HEK293 (cell line): ENCODE measurements around the gene HPSE2.

Experiments used
- CTCF ChIA-PET: fragments of 350-600 bp; formaldehyde crosslinking; extraction: SDS; loops from one replicate; lab custom pipeline; 2021; ENCODE audit warnings: antibody characterized with exemption; lab: Yijun Ruan, JAX
- POLR2A ChIA-PET: fragments of 300-600 bp; formaldehyde crosslinking; extraction: SDS; loops from one replicate; lab custom pipeline; 2020; ENCODE audit warnings: antibody characterized with exemption, inconsistent platforms; lab: Yijun Ruan, JAX
- H3K27ac ChIP-seq: fragments of 200-500 bp; sonication (Bioruptor generic); 2 replicates; pipeline ENCODE4 v1.5.1; 2014; ENCODE audit warnings: low read depth, low read length, control low read depth, inconsistent platforms; ENCODE audit errors: extremely low read depth
- H3K36me3 ChIP-seq, 2 experiments: fragments of 200-500 bp in 1 of 2; sonication (Bioruptor generic) in 1 of 2; 1 replicate in 1 of 2; 2 replicates in 1 of 2; pipeline ENCODE4 v1.5.1; 2014 to 2017; ENCODE audit warnings: inconsistent platforms in 2 of 2, low read length in 2 of 2; ENCODE audit not compliant: control insufficient read depth in 2 of 2, insufficient read depth in 1 of 2
- H3K4me1 ChIP-seq: fragments of 200-500 bp; sonication (Bioruptor generic); 2 replicates; pipeline ENCODE4 v1.5.1; 2014; ENCODE audit warnings: mild to moderate bottlenecking, low read length, inconsistent platforms; ENCODE audit not compliant: control insufficient read depth, insufficient read depth
- H3K4me3 ChIP-seq: 2 replicates; pipeline ENCODE4 v1.5.1; 2011; ENCODE audit warnings: low read depth, mild to moderate bottlenecking, control low read depth, low read length, moderate library complexity
- H3K9me3 ChIP-seq: fragments of 200-500 bp; sonication (Bioruptor generic); 2 replicates; pipeline ENCODE4 v1.5.1; 2014; ENCODE audit warnings: low read depth, low read length, inconsistent platforms; ENCODE audit not compliant: control insufficient read depth, insufficient read depth
- EGR2 ChIP-seq: fragments of 450-650 bp; formaldehyde crosslinking; IDR thresholded peaks from 2 replicates; pipeline ENCODE4 v1.5.1; 2016; ENCODE audit warnings: low read depth, missing biosample characterization, missing genetic modification characterization
- FEZF1 ChIP-seq: fragments of 450-650 bp; formaldehyde crosslinking; IDR thresholded peaks from 2 replicates; pipeline ENCODE4 v1.5.1; 2016; ENCODE audit warnings: missing biosample characterization, missing genetic modification characterization
- GLI2 ChIP-seq: fragments of 450-650 bp; formaldehyde crosslinking; IDR thresholded peaks from 2 replicates; pipeline ENCODE4; 2017; ENCODE audit warnings: missing biosample characterization, missing genetic modification characterization, low read depth, borderline replicate concordance
- KLF1 ChIP-seq: fragments of 450-650 bp; formaldehyde crosslinking; IDR thresholded peaks from 2 replicates; pipeline ENCODE4 v1.5.1; 2016; ENCODE audit warnings: missing biosample characterization, missing genetic modification characterization
- SETDB1 ChIP-seq: IDR thresholded peaks from one replicate; pipeline ENCODE4 v1.6.1; 2017; ENCODE audit warnings: mild to moderate bottlenecking, low read length, moderate library complexity, mixed read lengths; ENCODE audit not compliant: insufficient read length
- TCF7L2 ChIP-seq: IDR thresholded peaks from 2 replicates; pipeline ENCODE4 v1.6.1; 2011; ENCODE audit warnings: low read depth, mild to moderate bottlenecking, inconsistent platforms, low read length, moderate library complexity, borderline replicate concordance
- ZFP3 ChIP-seq: fragments of 450-650 bp; formaldehyde crosslinking; IDR thresholded peaks from 2 replicates; pipeline ENCODE4 v1.5.1; 2016; ENCODE audit warnings: low read depth, missing biosample characterization, missing genetic modification characterization
- ZNF146 ChIP-seq: fragments of 450-650 bp; formaldehyde crosslinking; IDR thresholded peaks from 2 replicates; pipeline ENCODE4 v1.5.1; 2016; ENCODE audit warnings: missing biosample characterization, missing genetic modification characterization
- ZNF157 ChIP-seq: fragments of 450-650 bp; formaldehyde crosslinking; IDR thresholded peaks from 2 replicates; pipeline ENCODE4 v1.5.1; 2016; ENCODE audit warnings: missing biosample characterization, missing genetic modification characterization
- ZNF19 ChIP-seq: fragments of 450-650 bp; formaldehyde crosslinking; IDR thresholded peaks from 2 replicates; pipeline ENCODE4; 2016; ENCODE audit warnings: missing biosample characterization, missing genetic modification characterization, low read depth
- ZNF2 ChIP-seq: fragments of 450-650 bp; formaldehyde crosslinking; IDR thresholded peaks from 2 replicates; pipeline ENCODE4 v1.5.1; 2016; ENCODE audit warnings: missing biosample characterization, missing genetic modification characterization
- ZNF239 ChIP-seq: fragments of 450-650 bp; formaldehyde crosslinking; IDR thresholded peaks from 2 replicates; pipeline ENCODE4 v1.5.1; 2016; ENCODE audit warnings: missing biosample characterization, missing genetic modification characterization
- ZNF391 ChIP-seq: fragments of 450-650 bp; formaldehyde crosslinking; IDR thresholded peaks from 2 replicates; pipeline ENCODE4 v1.5.1; 2016; ENCODE audit warnings: low read depth, missing biosample characterization, missing genetic modification characterization, borderline replicate concordance
- ZNF404 ChIP-seq: fragments of 450-650 bp; formaldehyde crosslinking; IDR thresholded peaks from 2 replicates; pipeline ENCODE4 v1.5.1; 2017; ENCODE audit warnings: missing biosample characterization, missing genetic modification characterization
- ZNF549 ChIP-seq: fragments of 450-650 bp; IDR thresholded peaks from 2 replicates; pipeline ENCODE4 v1.5.1; 2018; ENCODE audit warnings: missing biosample characterization, missing genetic modification characterization, mild to moderate bottlenecking, inconsistent platforms, moderate library complexity
- ZNF571 ChIP-seq: fragments of 450-650 bp; formaldehyde crosslinking; IDR thresholded peaks from 2 replicates; pipeline ENCODE4 v1.5.0; 2017; ENCODE audit warnings: missing biosample characterization, missing genetic modification characterization
- ZNF596 ChIP-seq: fragments of 450-650 bp; IDR thresholded peaks from 2 replicates; pipeline ENCODE4 v1.5.0; 2018; ENCODE audit warnings: missing biosample characterization, mild to moderate bottlenecking, missing genetic modification characterization, moderate library complexity
- ZNF654 ChIP-seq: fragments of 450-650 bp; formaldehyde crosslinking; IDR thresholded peaks from 2 replicates; pipeline ENCODE4 v1.5.1; 2016; ENCODE audit warnings: low read depth, missing biosample characterization, missing genetic modification characterization
- ZNF660 ChIP-seq: fragments of 450-650 bp; IDR thresholded peaks from 2 replicates; pipeline ENCODE4 v1.5.1; 2018; ENCODE audit warnings: missing biosample characterization, mild to moderate bottlenecking, missing genetic modification characterization
- ZNF747 ChIP-seq: fragments of 450-650 bp; formaldehyde crosslinking; IDR thresholded peaks from 2 replicates; pipeline ENCODE4 v1.5.1; 2016; ENCODE audit warnings: missing biosample characterization, missing genetic modification characterization
- ZNF776 ChIP-seq: fragments of 450-650 bp; formaldehyde crosslinking; IDR thresholded peaks from 2 replicates; pipeline ENCODE4 v1.5.0; 2017; ENCODE audit warnings: missing biosample characterization, missing genetic modification characterization, borderline replicate concordance
- TF ChIP-seq, protein P1 (sequence below): fragments of 450-650 bp; formaldehyde crosslinking; IDR thresholded peaks from 2 replicates; pipeline ENCODE4 v1.5.1; 2016; ENCODE audit warnings: missing biosample characterization, missing genetic modification characterization
- TF ChIP-seq, protein P2 (sequence below): fragments of 450-650 bp; formaldehyde crosslinking; IDR thresholded peaks from 2 replicates; pipeline ENCODE4 v1.5.1; 2017; ENCODE audit warnings: missing biosample characterization, missing genetic modification characterization

The HPSE2 gene

DNA sequence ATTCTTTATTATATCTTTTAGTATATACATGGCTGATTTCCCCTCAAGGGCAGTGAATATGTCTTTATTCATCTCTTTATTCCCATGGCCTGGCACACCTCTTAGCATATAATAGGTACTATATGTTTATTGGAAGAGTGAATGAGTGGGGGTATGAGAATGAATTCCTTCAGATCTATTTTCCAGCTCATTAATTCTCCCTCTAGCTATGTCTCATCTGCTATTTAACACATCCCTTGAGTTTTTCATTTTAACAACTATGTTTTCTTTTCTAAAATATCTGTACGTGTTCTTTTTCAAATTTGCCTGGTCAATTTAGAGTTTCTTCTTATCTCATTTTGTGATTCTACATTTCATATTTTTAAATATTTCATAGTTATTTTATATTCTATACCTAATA, 803.3 kb downstream of the HPSE2 start:
- ChIA-PET CTCF (interaction anchor here (0.7 to 1.3 kb wide), 2 partner anchors 14 to 36 kb away, joined by 3 to 4 read pairs; partner anchors contain the start of gene HPS1), POLR2A (no interaction called here)
- no peaks in the 10 kb centered on the region for H3K4me1 ChIP-seq
- no peak overlapping the region for H3K27ac ChIP-seq
- H3K9me3 ChIP-seq: no peaks in the 10 kb centered on the region
- TF ChIP-seq, protein P1, sequence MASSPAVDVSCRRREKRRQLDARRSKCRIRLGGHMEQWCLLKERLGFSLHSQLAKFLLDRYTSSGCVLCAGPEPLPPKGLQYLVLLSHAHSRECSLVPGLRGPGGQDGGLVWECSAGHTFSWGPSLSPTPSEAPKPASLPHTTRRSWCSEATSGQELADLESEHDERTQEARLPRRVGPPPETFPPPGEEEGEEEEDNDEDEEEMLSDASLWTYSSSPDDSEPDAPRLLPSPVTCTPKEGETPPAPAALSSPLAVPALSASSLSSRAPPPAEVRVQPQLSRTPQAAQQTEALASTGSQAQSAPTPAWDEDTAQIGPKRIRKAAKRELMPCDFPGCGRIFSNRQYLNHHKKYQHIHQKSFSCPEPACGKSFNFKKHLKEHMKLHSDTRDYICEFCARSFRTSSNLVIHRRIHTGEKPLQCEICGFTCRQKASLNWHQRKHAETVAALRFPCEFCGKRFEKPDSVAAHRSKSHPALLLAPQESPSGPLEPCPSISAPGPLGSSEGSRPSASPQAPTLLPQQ (tag by site-specific recombination): no peak
- TF ChIP-seq ZNF747 (tag by site-specific recombination): no peak
- TF ChIP-seq TCF7L2: no peak
- peak; percentile 93 for TF ChIP-seq ZNF660 (tag by site-specific recombination)
- TF ChIP-seq ZNF146 (tag by site-specific recombination): no peak
- H3K4me3 ChIP-seq: no peak overlapping the region
- peaks cover 8 to 69% of the 10 kb centered on the region in 2 experiments for H3K36me3 ChIP-seq

DNA sequence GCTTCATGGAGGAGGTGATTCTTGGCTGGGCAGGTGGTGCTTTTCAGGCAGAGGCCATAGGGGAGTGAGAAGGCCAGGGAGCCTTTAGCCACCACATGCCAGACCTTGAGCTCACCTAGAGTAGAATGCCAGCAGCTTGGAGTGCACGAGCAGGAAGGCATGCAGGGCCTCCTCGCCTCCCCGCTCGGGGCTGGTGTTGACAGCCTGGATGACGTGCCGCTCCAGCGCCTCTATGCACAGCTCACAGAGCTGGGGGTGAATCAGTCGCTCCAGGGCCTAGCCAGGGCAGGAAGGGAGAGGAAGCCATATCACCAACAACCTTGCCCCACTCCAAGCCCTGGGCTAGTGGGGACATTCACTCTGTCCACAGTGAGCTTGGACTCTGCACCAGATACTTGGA, 804.6 kb downstream of the HPSE2 start:
- H3K9me3 ChIP-seq: no peaks in the 10 kb centered on the region
- no peak overlapping the region for H3K27ac ChIP-seq
- peaks cover 8 to 73% of the 10 kb centered on the region in 2 experiments for H3K36me3 ChIP-seq
- TF ChIP-seq, protein P2, sequence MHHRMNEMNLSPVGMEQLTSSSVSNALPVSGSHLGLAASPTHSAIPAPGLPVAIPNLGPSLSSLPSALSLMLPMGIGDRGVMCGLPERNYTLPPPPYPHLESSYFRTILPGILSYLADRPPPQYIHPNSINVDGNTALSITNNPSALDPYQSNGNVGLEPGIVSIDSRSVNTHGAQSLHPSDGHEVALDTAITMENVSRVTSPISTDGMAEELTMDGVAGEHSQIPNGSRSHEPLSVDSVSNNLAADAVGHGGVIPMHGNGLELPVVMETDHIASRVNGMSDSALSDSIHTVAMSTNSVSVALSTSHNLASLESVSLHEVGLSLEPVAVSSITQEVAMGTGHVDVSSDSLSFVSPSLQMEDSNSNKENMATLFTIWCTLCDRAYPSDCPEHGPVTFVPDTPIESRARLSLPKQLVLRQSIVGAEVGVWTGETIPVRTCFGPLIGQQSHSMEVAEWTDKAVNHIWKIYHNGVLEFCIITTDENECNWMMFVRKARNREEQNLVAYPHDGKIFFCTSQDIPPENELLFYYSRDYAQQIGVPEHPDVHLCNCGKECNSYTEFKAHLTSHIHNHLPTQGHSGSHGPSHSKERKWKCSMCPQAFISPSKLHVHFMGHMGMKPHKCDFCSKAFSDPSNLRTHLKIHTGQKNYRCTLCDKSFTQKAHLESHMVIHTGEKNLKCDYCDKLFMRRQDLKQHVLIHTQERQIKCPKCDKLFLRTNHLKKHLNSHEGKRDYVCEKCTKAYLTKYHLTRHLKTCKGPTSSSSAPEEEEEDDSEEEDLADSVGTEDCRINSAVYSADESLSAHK (tag by site-specific recombination): no peak
- TF ChIP-seq ZNF19: no peak
- no peak for TF ChIP-seq ZNF571 (tag by site-specific recombination)
- no peaks in the 10 kb centered on the region for H3K4me1 ChIP-seq
- no peak overlapping the region for H3K4me3 ChIP-seq
- ChIA-PET CTCF (interaction anchor here (0.7 kb wide), 1 partner anchor 560 kb away, joined by 3 read pairs; no protein-coding TSS in a partner anchor), POLR2A (no interaction called here)

DNA sequence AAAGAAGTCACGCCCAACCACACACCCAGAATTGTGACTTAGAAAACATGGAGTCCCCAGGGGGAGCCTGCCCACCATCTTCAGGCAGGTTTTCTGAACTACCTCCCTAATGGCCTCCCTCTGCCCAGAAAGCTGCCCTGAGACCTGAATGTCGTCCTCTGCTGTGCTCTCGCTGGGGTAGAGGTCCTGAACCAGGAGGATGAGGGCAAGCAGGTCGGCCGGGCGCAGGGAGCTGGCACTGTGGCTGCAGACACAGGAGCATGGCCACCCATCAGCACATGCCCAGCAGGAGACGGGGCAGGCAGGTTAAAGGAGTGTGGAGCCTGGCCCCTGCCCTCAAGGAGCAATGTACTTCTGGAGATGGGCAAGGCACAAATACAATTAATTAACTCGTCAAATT, 805.2 kb downstream of the HPSE2 start:
- CTCF ChIA-PET: interaction anchor here (0.7 kb wide), 1 partner anchor 559 kb away, joined by 3 read pairs; no protein-coding TSS in a partner anchor
- Histone ChIP-seq H3K36me3 (peaks cover 8 to 68% of the 10 kb centered on the region in 2 experiments), H3K4me1 (no peaks in the 10 kb centered on the region), H3K4me3 (no peak overlapping the region), H3K27ac (no peak overlapping the region), H3K9me3 (no peaks in the 10 kb centered on the region)
- TF ChIP-seq KLF1 (no peak), ZNF157 (no peak), ZNF391 (no peak), ZNF654 (tag by site-specific recombination) (no peak), EGR2 (tag by site-specific recombination) (no peak), ZFP3 (tag by site-specific recombination) (no peak)
- POLR2A ChIA-PET: no interaction called here

DNA sequence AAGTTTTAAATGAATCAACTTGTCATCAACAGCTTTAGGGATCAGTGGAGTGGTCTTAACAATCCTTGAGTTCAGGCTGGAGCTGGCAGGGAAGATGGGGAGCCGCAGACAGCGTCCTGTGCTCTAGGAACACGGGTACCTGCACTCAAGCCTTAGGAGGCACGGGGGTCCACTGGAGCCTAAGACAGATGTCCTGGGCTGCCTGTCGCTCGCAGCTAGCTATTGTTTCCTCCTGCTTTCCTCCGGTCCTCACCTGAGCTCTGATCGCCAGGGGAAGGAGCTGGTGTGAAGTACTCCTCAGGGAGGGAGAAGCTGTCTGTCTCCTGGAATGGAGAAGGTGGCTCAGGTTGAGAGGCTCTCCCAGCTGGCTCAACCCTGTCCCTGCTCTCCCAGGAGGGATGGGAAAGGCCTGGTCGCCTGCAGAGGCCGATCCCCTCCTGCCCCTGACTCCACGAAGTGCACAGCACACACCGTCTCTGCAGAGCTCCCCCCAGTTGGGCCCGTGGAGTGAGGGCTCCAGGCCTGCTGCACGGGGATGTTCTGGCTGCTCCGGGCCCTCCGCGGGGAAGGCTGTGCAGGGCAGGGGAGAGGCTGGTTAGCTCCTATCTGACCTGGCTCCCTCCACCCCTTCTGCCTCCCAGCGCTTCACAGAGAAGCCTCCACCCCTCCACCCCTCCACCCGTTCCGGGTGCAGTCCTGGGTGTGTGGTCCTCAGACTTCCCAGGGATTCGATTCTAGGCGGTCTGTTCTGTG, 806.2 kb downstream of the HPSE2 start:
- POLR2A ChIA-PET: no interaction called here
- Histone ChIP-seq H3K27ac (no peak overlapping the region), H3K4me1 (no peaks in the 10 kb centered on the region), H3K9me3 (no peaks in the 10 kb centered on the region), H3K4me3 (no peak overlapping the region), H3K36me3 (peaks cover 8 to 59% of the 10 kb centered on the region in 2 experiments)
- CTCF ChIA-PET: no interaction called here
- TF ChIP-seq GLI2 (tag by site-specific recombination) (no peak), KLF1 (no peak), SETDB1 (no peak), ZNF596 (tag by site-specific recombination) (no peak), ZNF2 (tag by site-specific recombination) (no peak), ZNF404 (no peak), FEZF1 (tag by site-specific recombination) (no peak), ZNF776 (tag by site-specific recombination) (no peak), ZNF239 (tag by site-specific recombination) (no peak), ZNF549 (tag by site-specific recombination) (no peak)
- TF ChIP-seq, protein P1 (tag by site-specific recombination): no peak
